Activated CD4-positive, alpha-beta T cell treated with anti-CD3 and anti-CD28 coated beads, Interleukin-2, amount 50 U/mL, for 1 hour (primary cell): ENCODE data around the gene UTP11.
"Not testable (repeated sequence)": the region's sequence is repeated elsewhere in the genome, so short reads cannot be mapped to it uniquely, and the experiment has no call there.

ENCODE experiments used
- DNase-seq: peaks from one replicate; pipeline ENCODE4 v3.0.0-alpha.2; 2020

Gene UTP11

GRCh38 chr1:38012363-38013226 lies at the start of gene UTP11:
Gene UTP11, plus strand, starts transcription at chr1:38012734. Its CDS starts 69 bp downstream, at chr1:38012803.
- DNase-seq, result peak; percentile 85

DNA sequence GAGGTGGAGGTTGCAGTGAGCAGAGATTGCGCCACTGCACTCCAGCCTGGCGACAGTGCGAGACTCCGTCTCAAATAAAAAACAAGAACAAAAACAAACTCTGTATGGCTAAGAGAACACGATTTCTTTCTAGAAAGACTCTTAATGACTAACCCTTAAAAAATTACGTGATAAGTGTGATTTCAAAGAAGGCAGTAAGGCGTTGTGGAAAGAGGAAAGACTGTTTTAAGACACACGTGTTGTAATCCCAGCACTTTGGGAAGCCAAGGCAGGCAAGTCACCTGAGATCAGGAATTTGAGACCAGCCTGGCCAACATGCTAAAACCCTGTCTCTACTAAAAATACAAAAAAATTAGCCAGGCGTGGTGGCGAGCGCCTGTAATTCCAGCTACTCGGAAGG lies 48.4 kb upstream of the UTP11 start:
- not testable (repeated sequence) for DNase-seq

DNA sequence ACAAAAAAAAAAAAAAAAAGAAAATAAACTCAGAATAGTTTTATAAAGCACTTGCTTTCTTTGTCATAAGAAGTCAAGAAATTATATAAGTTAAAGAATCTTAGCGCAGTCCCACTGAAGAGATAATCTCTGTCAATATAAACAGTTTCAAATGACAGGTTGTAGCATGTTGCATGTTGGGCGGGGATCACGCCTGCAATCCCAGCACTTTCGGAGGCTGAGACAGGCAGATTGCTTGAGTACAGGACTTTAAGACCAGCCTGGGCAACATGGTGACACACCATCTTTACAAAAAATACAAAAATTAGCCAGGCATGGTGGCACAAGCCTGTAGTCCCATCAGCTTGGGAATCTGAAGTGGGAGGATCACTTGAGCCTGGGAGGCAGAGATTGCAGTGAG lies 47.2 kb upstream of the UTP11 start:
- DNase-seq, result no peak

DNA sequence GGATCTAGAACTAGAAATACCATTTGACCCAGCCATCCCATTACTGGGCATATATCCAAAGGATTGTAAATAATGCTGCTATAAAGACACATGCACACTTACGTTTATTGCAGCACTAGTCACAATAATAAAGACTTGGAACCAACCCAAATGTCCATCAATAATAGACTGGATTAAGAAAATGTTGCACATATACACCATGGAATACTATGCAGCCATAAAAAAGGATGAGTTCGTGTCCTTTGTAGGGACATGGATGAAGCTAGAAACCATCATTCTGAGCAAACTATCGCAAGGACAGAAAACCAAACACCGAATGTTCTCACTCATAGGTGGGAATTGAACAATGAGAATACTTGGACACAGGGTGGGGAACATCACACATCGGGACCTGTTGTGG lies 38.9 kb upstream of the UTP11 start:
- not testable (repeated sequence) for DNase-seq

DNA sequence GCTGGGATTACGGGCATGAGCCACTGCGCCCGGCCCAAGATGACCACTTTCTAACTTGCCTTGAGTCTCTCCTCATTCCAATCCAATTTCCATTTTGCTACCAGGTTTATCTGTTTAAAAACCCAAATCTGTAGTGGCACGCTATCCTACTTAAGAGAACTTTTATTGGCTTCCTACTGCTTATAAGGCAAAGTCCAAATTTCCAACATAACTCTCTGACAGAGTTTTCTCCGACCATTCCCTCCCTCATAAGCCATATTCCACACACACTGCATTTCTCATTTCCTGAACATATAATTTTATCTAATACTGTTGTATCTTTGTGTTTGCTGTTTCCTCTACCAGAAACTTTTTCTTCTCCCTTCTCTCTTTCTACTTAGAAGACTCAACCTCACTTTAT lies 38.0 kb upstream of the UTP11 start:
- DNase-seq, result no peak

DNA sequence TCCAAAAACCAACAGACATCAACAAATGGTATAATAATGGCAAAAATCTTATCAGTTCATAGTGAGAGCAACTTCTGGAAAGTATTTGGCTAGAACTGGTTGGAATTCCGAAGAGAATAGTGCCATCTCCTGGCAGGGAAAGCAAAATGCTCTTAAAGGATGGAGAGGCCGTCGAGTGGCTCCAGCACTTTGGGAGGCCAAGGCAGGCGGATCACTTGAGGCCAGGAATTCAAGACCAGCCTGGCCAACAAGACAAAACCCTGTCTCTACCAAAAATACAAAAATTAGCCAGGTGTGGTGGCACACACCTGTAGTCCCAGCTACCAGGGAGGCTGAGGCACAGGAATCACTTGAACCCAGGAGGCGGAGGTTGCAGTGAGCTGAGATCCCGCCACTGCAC lies 37.5 kb upstream of the UTP11 start:
- not testable (repeated sequence) for DNase-seq

DNA sequence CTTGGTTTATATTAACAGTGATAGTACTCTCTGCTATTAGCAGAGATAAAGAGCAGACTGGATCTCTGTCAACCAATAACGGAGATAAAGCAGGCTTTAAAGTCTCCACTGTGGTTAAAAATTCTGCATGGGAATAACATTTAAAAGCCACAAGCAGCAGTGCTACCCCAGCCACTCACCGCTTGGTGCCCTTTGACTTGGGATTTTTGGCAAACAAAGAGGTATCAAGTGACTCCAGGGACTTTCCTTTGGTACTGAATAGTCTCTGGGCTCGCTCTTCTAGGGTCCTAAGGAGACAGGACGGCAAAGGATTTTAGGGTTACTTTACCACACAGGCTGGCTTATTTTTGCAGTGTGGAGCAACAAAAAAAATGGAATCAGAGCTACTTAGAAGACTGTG lies 34.0 kb upstream of the UTP11 start:
- DNase-seq, result no peak

DNA sequence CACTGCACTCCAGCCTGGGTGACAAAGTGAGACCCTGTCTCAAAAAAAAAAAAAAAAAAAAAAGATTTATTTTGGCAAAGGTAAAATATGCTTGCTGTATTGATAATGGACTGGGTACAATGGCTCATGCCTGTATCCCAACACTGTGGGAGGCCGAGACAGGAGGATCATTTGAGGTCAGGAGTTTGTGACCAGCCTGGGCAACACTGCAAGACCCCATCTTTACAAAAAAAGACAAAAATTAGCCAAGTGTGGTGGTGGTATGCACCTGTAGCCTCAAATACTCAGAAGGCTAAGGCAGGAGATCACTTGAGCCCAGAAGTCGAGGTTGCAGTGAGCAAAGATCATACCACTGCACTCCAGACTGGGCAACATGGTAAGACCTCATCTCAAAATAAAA lies 29.0 kb upstream of the UTP11 start:
- no peak for DNase-seq

GRCh38 chr1:37987679-37988078 lies 24.9 kb upstream of the UTP11 start:
- DNase-seq, result no peak

DNA sequence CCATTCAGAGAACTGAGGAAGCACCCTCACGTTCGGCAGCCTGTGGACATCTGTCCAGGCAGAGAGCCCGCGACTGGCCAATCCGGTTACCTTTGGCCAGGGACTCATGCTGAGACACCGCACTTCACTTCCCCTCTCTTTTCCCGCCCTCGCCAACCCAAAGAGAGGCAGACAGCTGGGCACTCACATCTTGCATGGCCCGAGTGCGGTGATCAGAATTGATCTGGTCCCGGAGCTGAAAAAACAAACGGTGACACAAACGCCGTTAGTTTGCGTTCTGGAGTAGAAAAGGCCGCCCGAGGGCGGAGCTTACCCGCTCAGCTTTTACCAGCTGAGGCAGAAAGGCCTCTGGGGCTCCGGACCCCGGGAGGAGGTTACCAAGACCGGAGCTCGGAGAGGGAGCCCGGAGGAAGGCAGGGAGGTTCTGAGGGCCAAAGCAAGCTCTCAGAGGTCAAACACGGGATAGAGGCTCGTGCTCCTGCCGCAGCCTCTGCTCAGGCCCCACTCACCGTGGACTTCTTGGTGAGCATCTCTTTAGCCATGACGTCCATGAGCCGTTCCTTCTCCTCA lies 23.1 kb upstream of the UTP11 start:
- peak; percentile 32 for DNase-seq

DNA sequence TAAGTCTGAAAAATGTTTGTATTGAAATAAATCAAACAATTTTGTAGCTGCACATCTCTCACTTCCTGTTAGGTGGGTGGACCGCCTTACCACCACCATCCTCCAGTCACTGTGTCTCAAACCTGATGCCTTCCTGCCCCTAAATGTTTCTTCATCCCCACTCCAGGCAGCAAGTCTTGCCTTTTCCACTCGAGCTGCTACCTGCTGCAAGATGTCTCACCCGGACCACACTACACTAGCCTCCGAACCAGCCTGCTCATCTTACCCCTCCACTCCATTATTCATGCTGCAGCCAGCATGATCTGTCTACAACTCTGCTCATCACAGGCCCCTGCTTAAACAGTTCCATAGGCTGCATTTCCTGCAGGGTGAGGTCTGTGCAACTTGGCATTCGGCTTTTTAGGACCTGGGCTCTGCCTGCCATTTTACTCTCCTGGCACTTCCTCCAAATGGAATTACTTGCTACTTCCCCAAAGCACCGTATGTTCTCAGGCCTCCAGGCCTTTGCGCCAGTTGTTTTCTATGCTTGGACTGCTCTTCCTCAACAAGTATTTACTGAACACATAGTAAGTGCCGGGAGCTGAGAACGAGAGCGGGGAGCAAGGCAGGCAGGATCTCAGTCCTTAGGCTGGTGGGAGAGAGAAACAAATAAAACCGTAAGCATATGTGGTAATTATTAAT lies 17.5 kb upstream of the UTP11 start:
- DNase-seq, result no peak

DNA sequence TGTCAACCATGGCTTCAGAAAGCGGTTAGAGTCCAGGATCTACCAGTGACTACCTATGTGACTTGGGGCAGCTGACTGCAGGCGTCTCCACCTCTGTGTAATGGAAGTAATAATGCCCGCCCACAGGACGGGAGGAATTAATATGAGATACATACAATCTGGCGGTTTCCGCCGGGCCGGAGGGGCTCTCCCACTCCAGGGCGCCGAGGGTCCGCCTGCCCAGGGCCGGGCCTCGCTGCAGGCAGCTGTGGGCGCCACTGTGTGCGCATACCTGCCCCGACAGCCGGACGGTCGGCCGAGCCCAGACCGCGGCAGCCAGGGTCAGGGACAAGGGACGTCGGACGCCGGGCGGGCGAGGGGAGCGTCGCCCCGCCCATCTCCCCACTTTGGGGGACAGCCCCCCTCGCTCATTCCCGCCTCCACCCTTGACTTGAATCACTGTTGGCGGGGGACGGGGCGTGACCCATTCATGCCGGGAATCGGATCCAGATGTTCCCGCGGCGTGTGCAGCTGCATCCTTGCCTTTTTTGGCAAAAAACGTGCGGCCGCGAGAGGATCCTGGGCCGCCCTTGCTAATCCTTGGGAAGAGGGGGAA lies 16.7 kb upstream of the UTP11 start:
- no peak for DNase-seq

DNA sequence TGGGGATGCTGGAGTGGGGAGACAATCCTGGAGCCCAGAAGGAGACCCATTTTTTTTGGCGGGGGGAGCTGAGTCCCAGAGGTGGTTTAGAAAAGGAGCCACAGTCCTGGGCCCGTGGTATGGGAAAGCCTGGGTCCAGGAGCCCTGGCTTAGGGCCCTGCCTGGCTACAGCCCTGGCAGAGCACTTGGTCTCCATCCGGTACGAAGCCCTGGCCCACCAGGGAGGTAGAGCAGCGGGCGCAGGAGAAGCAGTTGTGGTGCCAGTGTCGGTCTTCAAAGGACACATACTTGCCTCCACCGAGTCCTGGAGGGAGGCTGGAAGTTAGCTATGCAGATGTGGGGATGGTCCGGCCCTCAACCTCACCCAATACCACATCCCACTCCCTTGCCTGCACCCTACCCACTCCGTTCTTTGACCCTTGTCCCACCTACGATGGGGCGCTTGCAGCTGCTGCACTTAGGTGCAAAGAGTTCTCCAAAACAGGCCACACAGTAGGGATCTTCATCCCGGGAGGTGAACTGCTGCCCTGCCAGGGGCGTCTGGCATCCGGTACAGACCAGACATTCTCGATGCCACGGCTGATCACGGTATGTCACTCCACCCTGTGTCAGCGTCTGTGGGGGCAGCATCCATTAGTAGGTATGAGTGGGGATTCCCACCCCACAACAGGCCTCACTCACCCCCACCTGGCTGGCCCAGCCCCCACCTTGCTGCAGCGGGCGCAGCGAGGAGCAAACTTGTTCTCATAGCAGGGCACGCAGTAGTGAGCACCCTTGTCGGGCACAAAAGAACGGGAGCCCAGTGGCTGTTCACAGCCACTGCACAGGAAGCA lies 15.1 kb upstream of the UTP11 start:
- DNase-seq, result no peak

GRCh38 chr1:37998089-37998808 lies 14.3 kb upstream of the UTP11 start:
- DNase-seq, result no peak

GRCh38 chr1:37998913-37999429 lies 13.6 kb upstream of the UTP11 start:
- DNase-seq, result no peak

DNA sequence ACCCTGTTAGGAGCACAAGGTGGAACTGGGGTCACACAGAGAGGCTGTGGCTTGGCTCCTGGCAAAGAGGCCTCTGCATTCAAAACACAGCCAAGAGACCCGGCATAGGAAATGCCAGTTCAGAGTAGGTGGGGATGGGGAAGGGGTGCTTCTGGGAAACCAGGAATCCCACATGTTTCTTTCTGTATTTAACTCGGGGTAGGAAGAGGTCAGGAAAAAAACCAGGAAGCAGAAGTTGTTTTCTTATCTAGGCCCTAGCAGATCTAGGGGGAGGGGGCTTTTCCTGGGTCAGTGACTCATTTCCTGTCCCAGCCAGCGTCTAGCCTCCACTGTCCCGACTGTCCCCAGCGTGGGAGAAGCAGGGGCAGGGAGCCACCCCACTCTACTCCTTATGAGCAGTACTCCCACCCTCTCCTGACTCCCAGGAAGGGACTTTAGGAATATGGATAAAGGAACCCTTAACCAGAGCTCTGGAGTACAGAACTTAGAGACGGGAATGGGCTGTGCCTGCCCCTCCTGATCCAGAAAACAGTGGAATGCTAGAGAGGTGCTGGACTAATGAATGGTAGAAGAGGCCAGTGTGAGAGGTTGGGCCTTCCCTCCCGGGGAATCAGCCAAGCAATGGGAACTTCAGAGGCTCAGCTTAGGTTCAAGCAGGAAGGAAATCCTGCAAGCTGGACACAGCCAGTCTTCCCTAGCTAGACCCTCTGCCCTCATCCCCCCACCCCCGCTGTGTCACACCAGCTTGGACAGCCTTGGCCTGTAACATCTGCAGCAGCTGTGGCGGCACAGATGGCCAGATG lies 12.9 kb upstream of the UTP11 start:
- DNase-seq, result no peak

GRCh38 chr1:38000233-38000528 lies 12.4 kb upstream of the UTP11 start:
- no peak for DNase-seq

DNA sequence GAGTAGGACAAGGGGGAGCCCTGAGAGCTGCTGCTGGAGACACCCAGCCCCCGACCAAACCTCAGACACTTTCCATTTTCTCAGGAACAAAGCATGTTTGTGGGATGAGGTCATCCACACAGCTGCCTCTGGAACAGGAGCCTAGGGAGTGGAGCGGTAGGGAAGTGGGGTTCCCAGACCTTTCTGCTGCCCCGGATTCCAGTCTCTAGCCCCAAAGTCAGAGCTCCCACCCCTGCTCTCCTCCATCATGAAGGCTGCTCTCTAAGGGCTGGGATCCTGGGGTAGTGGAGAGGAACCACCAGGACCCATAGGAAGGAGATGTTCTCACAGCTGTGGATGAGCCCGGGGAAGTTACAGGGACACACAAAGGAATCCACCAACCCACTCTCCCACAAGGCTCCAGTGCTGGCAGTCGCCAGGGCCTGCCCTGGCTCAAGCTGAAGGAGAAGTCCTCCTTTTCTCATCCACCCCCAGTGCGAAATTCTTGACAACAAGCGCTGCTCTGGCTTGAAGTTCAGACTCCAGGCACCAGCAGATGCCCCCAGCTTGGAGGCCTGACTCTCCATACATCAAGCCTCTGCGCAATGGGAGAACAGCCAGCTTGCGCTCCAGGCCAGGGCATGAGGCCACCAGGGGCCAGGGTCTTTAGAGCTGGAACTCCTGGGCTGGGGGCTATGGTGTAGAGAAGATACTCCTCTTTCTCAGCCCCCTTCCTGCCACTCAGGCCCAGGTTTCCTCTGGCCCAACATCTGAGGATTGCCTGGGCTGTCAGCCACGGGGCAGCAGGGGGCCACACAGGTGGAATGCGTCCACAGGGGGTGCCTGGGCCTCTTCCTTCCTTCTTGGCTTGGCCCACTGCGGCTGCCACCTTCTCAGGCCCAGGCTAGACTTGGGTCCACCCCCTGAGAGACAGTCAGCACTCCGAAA lies 11.7 kb upstream of the UTP11 start:
- DNase-seq, result no peak

- no peak for DNase-seq
These were observed 9.0 kb upstream of the UTP11 start for GRCh38 chr1:38003261-38004250.
